Naive thymus-derived CD4-positive, alpha-beta T cell (primary cell): Measurements from ENCODE around the gene TSPAN18. TPM values are rescaled to one million over a fixed set of nuclear protein-coding genes. Genes with fewer than 3 reads are reported as not detected.

ENCODE experiments used
- ATAC-seq: fragments of 150-1000 bp; cut with Tn5 transposase; 2 replicates; pipeline ENCODE4 v1.10.0; 2021; ENCODE audit warnings: mild to moderate bottlenecking, moderate library complexity
- CTCF ChIA-PET: fragments of 350-600 bp; sonication (Branson Sonifier 250); formaldehyde crosslinking; loops from one replicate; lab custom pipeline; 2021; ENCODE audit warnings: antibody characterized with exemption; lab: Charles Lee
- POLR2A ChIA-PET: fragments of 350-600 bp; sonication (Branson Sonifier 250); formaldehyde crosslinking; loops from one replicate; lab custom pipeline; 2021; ENCODE audit warnings: antibody characterized with exemption, inconsistent platforms; lab: Charles Lee
- DNase-seq, 9 donors: peaks; one replicate each; pipeline versions ENCODE4 v3.0.0 to v3.0.0-alpha.2; 2020 to 2022; ENCODE audit warnings: mixed read lengths in 1 of 9
- H3K27ac ChIP-seq: one replicate; pipeline ENCODE4 v1.7.0; 2013; ENCODE audit warnings: mild to moderate bottlenecking, low read depth, low read length, moderate library complexity
- H3K27me3 ChIP-seq, 2 donors: one replicate each; pipeline ENCODE4 v1.7.0; 2013; ENCODE audit warnings: low read length in 2 of 2, mild to moderate bottlenecking in 2 of 2, moderate library complexity in 2 of 2; ENCODE audit not compliant: control insufficient read depth in 2 of 2, insufficient read depth in 2 of 2
- H3K36me3 ChIP-seq, 3 experiments: 1 replicate in 2 of 3; 2 replicates in 1 of 3; pipeline ENCODE4 v1.7.0; 2013; ENCODE audit warnings: low read length in 3 of 3, mild to moderate bottlenecking in 3 of 3, moderate library complexity in 1 of 3; ENCODE audit not compliant: insufficient read depth in 3 of 3, control insufficient read depth in 2 of 3
- H3K4me1 ChIP-seq, 2 donors: one replicate each; pipeline ENCODE4 v1.7.0; 2013; ENCODE audit warnings: low read length in 2 of 2, mild to moderate bottlenecking in 2 of 2, moderate library complexity in 1 of 2; ENCODE audit not compliant: control insufficient read depth in 2 of 2, insufficient read depth in 2 of 2
- H3K4me3 ChIP-seq: 2 replicates; pipeline ENCODE4 v1.7.0; 2013; ENCODE audit warnings: mild to moderate bottlenecking, low read length
- H3K9me3 ChIP-seq, 3 experiments: 1 replicate in 2 of 3; 2 replicates in 1 of 3; pipeline ENCODE4 v1.7.0; 2013; ENCODE audit warnings: low read length in 3 of 3; ENCODE audit not compliant: control insufficient read depth in 2 of 3
- H3K27ac Mint-ChIP-seq, 9 donors: one replicate each; pipeline ENCODE4 v1.8.0; 2020 to 2022; ENCODE audit warnings: mixed read lengths in 9 of 9, mild to moderate bottlenecking in 8 of 9, moderate library complexity in 5 of 9, inconsistent platforms in 2 of 9
- H3K27me3 Mint-ChIP-seq, 5 donors: one replicate each; pipeline ENCODE4 v1.8.0; 2021 to 2022; ENCODE audit warnings: mixed read lengths in 5 of 5, mild to moderate bottlenecking in 1 of 5
- H3K36me3 Mint-ChIP-seq, 5 donors: one replicate each; pipeline ENCODE4 v1.8.0; 2020 to 2022; ENCODE audit warnings: mixed read lengths in 5 of 5, mild to moderate bottlenecking in 3 of 5, inconsistent platforms in 1 of 5
- H3K4me1 Mint-ChIP-seq, 7 donors: one replicate each; pipeline ENCODE4 v1.8.0; 2020 to 2022; ENCODE audit warnings: mixed read lengths in 7 of 7, mild to moderate bottlenecking in 3 of 7, inconsistent platforms in 1 of 7
- H3K4me3 Mint-ChIP-seq, 10 donors: one replicate each; pipeline ENCODE4 v1.8.0; 2020 to 2022; ENCODE audit warnings: mild to moderate bottlenecking in 10 of 10, mixed read lengths in 10 of 10, moderate library complexity in 6 of 10, inconsistent platforms in 2 of 10
- H3K9me3 Mint-ChIP-seq, 11 donors: one replicate each; pipeline ENCODE4 v1.8.0; 2020 to 2022; ENCODE audit warnings: mixed read lengths in 11 of 11, mild to moderate bottlenecking in 4 of 11, inconsistent platforms in 1 of 11, moderate library complexity in 1 of 11
- intact Hi-C, 2 donors: fragments of 100-400 bp; cut with micrococcal nuclease; formaldehyde crosslinking; loops; one replicate each; pipeline ENCODE4 v1.15.1; 2023
- polyA plus RNA-seq, 2 donors: library from polyadenylated mRNA; unstranded; fragments of 300-500 nt; fragmentation: Illumina TruSeq; gene quantifications; one replicate each; pipeline ENCODE4 v1.2.3, GENCODE V29; 2021
- total RNA-seq, 6 experiments: library from RNA in 5 of 6; stranded (reverse) in 5 of 6; gene quantifications; 1 replicate in 5 of 6; 2 replicates in 1 of 6; pipeline ENCODE4 v1.2.3 and lab custom pipeline; 2021 to 2026

TSPAN18 gene
- total and polyA plus RNA-seq, 7 experiments from 2014 or later: 8.8 to 57.0 (median 21.7) TPM

DNA sequence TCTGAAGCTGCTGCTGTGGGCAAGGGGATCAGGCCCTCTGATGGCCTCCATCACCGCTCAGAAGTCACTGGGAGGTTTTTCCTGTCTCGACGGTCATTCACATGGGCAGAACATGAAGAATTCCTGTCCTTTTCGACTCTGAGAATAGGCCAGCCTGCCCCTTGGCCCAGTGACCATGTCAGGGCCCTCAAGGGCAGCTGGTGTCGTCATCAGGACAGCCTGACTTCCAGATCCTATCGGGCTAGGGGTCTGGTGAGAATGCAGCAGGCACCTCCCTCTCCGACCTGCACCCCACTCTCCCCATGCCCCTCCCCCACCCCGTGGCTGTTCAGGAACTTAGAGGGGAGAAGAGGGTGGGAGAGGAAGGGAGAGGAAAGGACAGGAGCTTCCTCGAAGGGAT, 220.4 kb downstream of the TSPAN18 start:
- H3K36me3 ChIP-seq: no peaks in the 10 kb centered on the region
- no peak overlapping the region for H3K27ac ChIP-seq
- peaks cover 0 to 11% of the 10 kb centered on the region in 2 donors for H3K4me1 ChIP-seq
- H3K9me3 Mint-ChIP-seq: peaks cover 0 to 1% (median 0%) of the 10 kb centered on the region in 11 donors
- no peak overlapping the region for H3K4me3 ChIP-seq
- H3K27ac Mint-ChIP-seq: peak overlapping the region in 1 of 9 donors; percentile 23
- H3K9me3 ChIP-seq: no peaks in the 10 kb centered on the region
- H3K4me3 Mint-ChIP-seq: peak overlapping the region in 1 of 10 donors; percentile 38
- DNase-seq (no peak), ATAC-seq (no peak)
- intact Hi-C loops: no loop called here
- H3K27me3 ChIP-seq: no peaks in the 10 kb centered on the region
- peaks cover 0 to 38% (median 0%) of the 10 kb centered on the region in 5 donors for H3K27me3 Mint-ChIP-seq
- H3K36me3 Mint-ChIP-seq: no peaks in the 10 kb centered on the region
- ChIA-PET POLR2A (no interaction called here), CTCF (interaction anchor here (1.0 kb wide), 1 partner anchor 157 kb away, joined by 5 read pairs; no protein-coding TSS in a partner anchor)
- peaks cover 4 to 25% (median 10%) of the 10 kb centered on the region in 7 donors for H3K4me1 Mint-ChIP-seq

DNA sequence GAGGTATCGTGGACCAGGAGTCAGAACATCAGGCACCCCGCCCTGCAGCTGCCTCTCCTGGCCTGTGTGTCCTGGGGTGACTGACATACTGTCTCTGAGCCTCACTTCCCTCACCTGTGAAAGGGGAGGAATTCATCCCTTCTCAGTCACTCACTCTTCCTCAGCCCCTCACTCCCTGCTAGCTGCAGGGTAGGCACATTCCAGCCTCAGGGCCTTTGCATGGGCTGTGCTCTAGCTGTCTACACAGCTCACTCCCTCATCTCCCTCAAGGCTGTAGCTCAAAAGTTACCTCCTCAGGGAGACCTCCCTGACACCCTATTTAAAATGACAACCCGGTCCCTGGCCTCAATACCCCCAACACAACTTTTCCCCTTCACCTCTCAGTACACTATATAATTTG, 221.4 kb downstream of the TSPAN18 start:
- peaks cover 4 to 17% (median 6%) of the 10 kb centered on the region in 7 donors for H3K4me1 Mint-ChIP-seq
- H3K4me1 ChIP-seq: peaks cover 0 to 11% of the 10 kb centered on the region in 2 donors
- no peaks in the 10 kb centered on the region for H3K9me3 ChIP-seq
- ATAC-seq (no peak), DNase-seq (no peak)
- H3K4me3 ChIP-seq: no peak overlapping the region
- H3K27ac Mint-ChIP-seq: peak overlapping the region in 1 of 9 donors; percentile 51
- H3K4me3 Mint-ChIP-seq: peak overlapping the region in 2 of 10 donors; percentile 59 to 88
- no peak overlapping the region for H3K27ac ChIP-seq
- H3K27me3 Mint-ChIP-seq: peaks cover 0 to 41% (median 0%) of the 10 kb centered on the region in 5 donors
- H3K36me3 ChIP-seq: no peaks in the 10 kb centered on the region
- ChIA-PET POLR2A (interaction anchor here (0.7 kb wide), 1 partner anchor 10 kb away, joined by 4 read pairs; no protein-coding TSS in a partner anchor), CTCF (interaction anchor here (0.6 to 1.8 kb wide), 4 partner anchors 152 to 385 kb away, joined by 3 to 8 read pairs (median 6); no protein-coding TSS in a partner anchor)
- H3K9me3 Mint-ChIP-seq: no peaks in the 10 kb centered on the region
- no peaks in the 10 kb centered on the region for H3K27me3 ChIP-seq
- intact Hi-C loops: no loop called here
- no peaks in the 10 kb centered on the region for H3K36me3 Mint-ChIP-seq

DNA sequence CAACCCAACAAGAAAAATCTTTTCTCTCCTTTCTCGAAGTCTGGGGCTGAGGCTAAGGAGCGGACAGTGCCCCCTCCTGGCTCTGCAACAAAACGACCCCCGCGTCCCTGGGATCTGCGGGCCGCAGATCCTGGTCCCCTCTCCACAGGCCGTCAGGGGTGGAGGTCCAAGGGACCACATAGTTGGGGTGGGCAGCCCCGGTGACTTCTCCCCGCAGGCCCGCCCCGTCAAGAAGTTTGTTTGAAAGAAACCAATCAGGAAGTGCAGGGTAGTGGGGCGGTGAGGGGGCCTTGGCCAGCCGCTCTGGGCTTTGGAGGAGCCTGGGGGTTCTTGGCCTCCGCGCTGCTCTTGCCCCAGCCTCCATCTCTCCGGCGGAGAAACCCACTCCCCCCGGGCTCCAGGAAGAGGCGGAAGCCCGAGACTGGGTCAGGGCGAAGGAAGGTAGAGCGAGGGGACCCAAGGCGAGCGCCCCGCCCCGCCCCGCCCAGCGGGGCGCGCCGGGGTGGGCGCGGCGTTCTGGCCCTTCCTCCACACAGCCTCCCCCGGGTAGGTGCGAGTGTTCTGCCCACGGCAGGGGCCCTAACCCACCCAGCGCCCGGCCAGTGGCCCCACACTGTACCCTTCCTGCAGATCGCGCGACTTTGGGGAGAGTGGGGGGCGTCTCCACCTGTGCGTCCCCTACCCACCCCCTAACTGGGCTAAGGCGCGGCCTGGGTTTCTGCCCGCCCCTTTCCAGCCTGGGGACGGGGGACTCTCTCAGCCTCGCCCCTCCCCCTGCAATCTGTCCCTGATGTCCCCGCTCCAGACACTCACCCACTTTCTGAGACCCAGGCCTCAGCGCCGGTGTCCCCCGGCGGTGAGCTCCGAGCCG, 222.6 kb downstream of the TSPAN18 start:
- Mint-ChIP-seq H3K9me3 (no peaks in the 10 kb centered on the region), H3K4me3 (peak overlapping the region; percentile 35 to 88 (median 80)), H3K27me3 (peaks cover 0 to 37% (median 0%) of the 10 kb centered on the region in 5 donors), H3K4me1 (peaks cover 0 to 11% (median 5%) of the 10 kb centered on the region in 7 donors), H3K27ac (peak overlapping the region in 1 of 9 donors; percentile 51), H3K36me3 (no peaks in the 10 kb centered on the region)
- H3K4me3 ChIP-seq: peak overlapping the region; percentile 62
- no peaks in the 10 kb centered on the region for H3K9me3 ChIP-seq
- no peaks in the 10 kb centered on the region for H3K27me3 ChIP-seq
- H3K36me3 ChIP-seq: no peaks in the 10 kb centered on the region
- ATAC-seq (peak; percentile 34), DNase-seq (peak in 3 of 9 donors; percentile 19 to 29 (median 21))
- ChIA-PET POLR2A (no interaction called here), CTCF (interaction anchor here (0.9 to 1.8 kb wide), 3 partner anchors 133 to 155 kb away, joined by 3 to 8 read pairs (median 7); no protein-coding TSS in a partner anchor)
- H3K4me1 ChIP-seq: peaks cover 0 to 6% of the 10 kb centered on the region in 2 donors
- H3K27ac ChIP-seq: no peak overlapping the region
- intact Hi-C loops: loop anchor here in 1 of 2 donors (5.0 kb wide), 2 partner anchors 133 to 153 kb away; no protein-coding TSS in a partner anchor

DNA sequence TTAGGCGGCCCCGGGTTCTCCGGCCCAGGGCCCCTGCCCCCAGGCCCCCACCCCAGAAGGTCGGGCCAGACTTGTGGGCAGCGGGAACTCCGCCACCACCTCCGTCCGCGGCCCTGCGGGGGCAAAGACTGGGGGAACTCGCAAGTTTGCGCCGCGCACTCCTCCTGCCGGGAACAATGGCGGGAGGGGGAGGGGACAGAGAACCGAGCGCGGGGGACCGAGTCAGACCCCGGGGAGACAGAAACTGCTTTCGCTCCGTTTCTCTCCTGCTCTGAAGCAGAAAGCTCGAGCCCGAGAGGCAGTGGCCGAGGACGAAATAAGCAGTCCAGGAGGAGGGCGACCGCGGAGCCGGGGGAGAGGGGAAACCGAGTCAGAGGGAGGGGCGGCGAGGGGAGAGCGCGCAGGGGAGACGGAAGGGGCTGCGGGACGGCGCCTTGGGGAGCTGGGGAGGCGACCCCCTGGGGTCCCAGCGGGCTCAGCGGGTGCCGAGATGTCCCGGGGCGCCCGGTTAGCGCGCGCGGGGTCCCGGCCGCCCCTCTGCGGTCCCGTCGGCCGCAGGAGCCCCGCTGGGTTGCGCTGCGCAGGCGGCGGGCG, 223.4 kb downstream of the TSPAN18 start:
- Mint-ChIP-seq H3K27me3 (peaks cover 0 to 37% (median under 1%) of the 10 kb centered on the region in 5 donors), H3K27ac (no peak overlapping the region), H3K36me3 (no peaks in the 10 kb centered on the region), H3K4me1 (peaks cover 0 to 16% (median 6%) of the 10 kb centered on the region in 7 donors), H3K4me3 (peak overlapping the region; percentile 32 to 87 (median 78)), H3K9me3 (no peaks in the 10 kb centered on the region)
- no peaks in the 10 kb centered on the region for H3K27me3 ChIP-seq
- H3K36me3 ChIP-seq: no peaks in the 10 kb centered on the region
- no peaks in the 10 kb centered on the region for H3K9me3 ChIP-seq
- ATAC-seq (no peak), DNase-seq (peak in 5 of 9 donors; percentile 11 to 42 (median 21))
- H3K4me1 ChIP-seq: peaks cover 0 to 6% of the 10 kb centered on the region in 2 donors
- intact Hi-C loops: loop anchor here in 1 of 2 donors (5.0 kb wide), 2 partner anchors 132 to 152 kb away; no protein-coding TSS in a partner anchor
- H3K4me3 ChIP-seq: peak overlapping the region; percentile 62
- ChIA-PET POLR2A (no interaction called here), CTCF (interaction anchor here (0.6 to 0.9 kb wide), 2 partner anchors 132 to 155 kb away, joined by 3 read pairs; no protein-coding TSS in a partner anchor)
- no peak overlapping the region for H3K27ac ChIP-seq

DNA sequence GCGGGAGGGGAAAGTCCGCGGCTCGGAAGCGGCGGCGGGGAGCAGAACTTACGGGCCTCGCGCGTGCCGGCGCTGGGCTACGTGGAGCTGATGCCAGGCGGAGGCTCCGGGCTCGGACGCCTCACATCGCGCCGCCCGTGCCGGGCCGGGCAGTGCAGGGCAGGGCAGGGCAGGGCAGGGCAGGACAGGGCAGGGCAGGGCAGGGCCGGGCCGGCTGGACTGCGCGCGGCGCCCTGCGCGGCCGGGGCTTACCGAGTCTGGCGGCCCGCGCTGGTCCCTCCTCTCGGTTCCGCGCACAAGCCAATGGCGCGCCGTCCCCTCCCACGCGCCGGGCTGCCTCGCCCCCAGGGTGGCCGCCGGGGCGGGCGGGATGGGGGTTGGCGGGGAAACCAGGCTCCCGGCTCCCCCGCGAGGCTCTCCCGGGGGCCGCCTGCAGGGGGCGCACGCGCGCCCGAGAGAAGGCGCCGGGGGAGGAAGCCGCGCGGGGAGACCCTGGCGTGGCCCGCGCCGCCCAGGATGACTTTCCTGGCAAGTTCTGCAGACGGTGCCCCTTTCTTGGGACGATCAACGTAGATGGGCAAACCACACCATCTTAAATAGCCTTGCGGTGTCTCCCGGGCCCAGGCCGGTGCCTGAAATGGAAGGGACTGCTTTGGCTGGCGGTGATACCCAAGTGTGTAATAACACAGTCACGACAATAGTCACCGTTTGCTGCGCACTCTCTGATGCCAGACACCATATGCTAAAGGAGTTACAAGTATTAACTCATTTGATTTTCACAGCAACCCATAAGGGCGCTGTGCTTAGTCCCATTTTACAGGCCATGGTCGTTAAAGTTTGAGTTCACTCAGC, 224.1 kb downstream of the TSPAN18 start, which contains the start of gene TP53I11:
TSS of gene TP53I11 (minus strand) at position 259 of the 852 bp plus-strand sequence. CDS start 12,548 bp downstream, outside the sequence.
- Mint-ChIP-seq H3K36me3 (no peaks in the 10 kb centered on the region), H3K27me3 (peaks cover 0 to 37% (median 8%) of the 10 kb centered on the region in 5 donors), H3K4me3 (peak within 1 kb of the TSS; percentile 58 to 87 (median 81)), H3K9me3 (no peaks in the 10 kb centered on the region), H3K27ac (peak within 1 kb of the TSS in 2 of 9 donors; percentile 48 to 76), H3K4me1 (peaks cover 0 to 17% (median 6%) of the 10 kb centered on the region in 7 donors)
- DNase-seq (peak in 8 of 9 donors; percentile 27 to 79 (median 32)), ATAC-seq (peak; percentile 78)
- Histone ChIP-seq H3K4me1 (peaks cover 0 to 6% of the 10 kb centered on the region in 2 donors), H3K27ac (no peak within 1 kb of the TSS), H3K4me3 (peak within 1 kb of the TSS; percentile 62), H3K27me3 (no peaks in the 10 kb centered on the region), H3K36me3 (no peaks in the 10 kb centered on the region), H3K9me3 (no peaks in the 10 kb centered on the region)
- intact Hi-C loops: loop anchor here in 1 of 2 donors (5.0 kb wide), 2 partner anchors 131 to 151 kb away; no protein-coding TSS in a partner anchor
- POLR2A ChIA-PET: no interaction called here
- CTCF ChIA-PET: interaction anchor here (0.5 to 0.6 kb wide), 2 partner anchors 129 to 154 kb away, joined by 3 read pairs; no protein-coding TSS in a partner anchor
